Ishikawa (cell line): Measurements from ENCODE around the gene SHB.

Experiments used
- CEBPB ChIP-seq: IDR thresholded peaks from 2 replicates; pipeline ENCODE4 v1.6.1; 2012
- CREB1 ChIP-seq: IDR thresholded peaks from 2 replicates; pipeline ENCODE4 v1.6.1; 2012; ENCODE audit warnings: low read depth
- EGR1 ChIP-seq: IDR thresholded peaks from 2 replicates; pipeline ENCODE4 v1.6.1; 2012
- EP300 ChIP-seq: IDR thresholded peaks from 2 replicates; pipeline ENCODE4 v1.6.1; 2012; ENCODE audit warnings: borderline replicate concordance
- FOXM1 ChIP-seq: IDR thresholded peaks from 2 replicates; pipeline ENCODE4 v1.6.1; 2012; ENCODE audit warnings: low read depth, borderline replicate concordance
- MAX ChIP-seq: IDR thresholded peaks from 2 replicates; pipeline ENCODE4 v1.6.1; 2012
- NFIC ChIP-seq: IDR thresholded peaks from 2 replicates; pipeline ENCODE4 v1.6.1; 2012
- RAD21 ChIP-seq: IDR thresholded peaks from 2 replicates; pipeline ENCODE4 v1.6.1; 2012; ENCODE audit warnings: low read depth
- REST ChIP-seq: IDR thresholded peaks from 2 replicates; pipeline ENCODE4 v1.6.1; 2012; ENCODE audit warnings: low read depth, mild to moderate bottlenecking
- TAF1 ChIP-seq: IDR thresholded peaks from 2 replicates; pipeline ENCODE4 v1.6.1; 2012; ENCODE audit warnings: low read depth, mild to moderate bottlenecking
- TCF12 ChIP-seq: IDR thresholded peaks from 2 replicates; pipeline ENCODE4 v1.6.1; 2012; ENCODE audit warnings: low read depth
- TEAD4 ChIP-seq: IDR thresholded peaks from 2 replicates; pipeline ENCODE4 v1.6.1; 2012
- USF1 ChIP-seq: IDR thresholded peaks from 2 replicates; pipeline ENCODE4 v1.6.1; 2012
- YY1 ChIP-seq: IDR thresholded peaks from 2 replicates; pipeline ENCODE4 v1.6.1; 2012; ENCODE audit warnings: low read depth
- ZBTB7A ChIP-seq: IDR thresholded peaks from 2 replicates; pipeline ENCODE4 v1.6.1; 2012; ENCODE audit warnings: low read depth

SHB gene

GRCh38 chr9:38023661-38024035, 45.4 kb downstream of the SHB start:
- TF ChIP-seq USF1 (no peak), REST (no peak), MAX (no peak), EGR1 (no peak), TAF1 (no peak)

GRCh38 chr9:38022995-38023394, 46.0 kb downstream of the SHB start:
- TF ChIP-seq EP300, result no peak
- TF ChIP-seq RAD21, result no peak
- no peak for TF ChIP-seq TCF12
- no peak for TF ChIP-seq TEAD4
- no peak for TF ChIP-seq EGR1
- no peak for TF ChIP-seq CEBPB
- no peak for TF ChIP-seq TAF1
- TF ChIP-seq ZBTB7A, result no peak
- no peak for TF ChIP-seq MAX
- no peak for TF ChIP-seq NFIC
- no peak for TF ChIP-seq YY1
- no peak for TF ChIP-seq FOXM1
- TF ChIP-seq USF1, result no peak
- no peak for TF ChIP-seq CREB1
- no peak for TF ChIP-seq REST

- TF ChIP-seq FOXM1 (no peak), ZBTB7A (no peak), REST (no peak), NFIC (no peak), MAX (no peak)
Measured at GRCh38 chr9:38022203-38022895, 46.7 kb downstream of the SHB start.

GRCh38 chr9:38020151-38021076, 48.6 kb downstream of the SHB start:
- TF ChIP-seq CEBPB (peak; percentile 69), EGR1 (no peak)
